Inflammatory macrophage (primary cell): ENCODE results near the gene PCDHB12.
"Not testable (repeated sequence)": the region's sequence is repeated elsewhere in the genome, so short reads cannot be mapped to it uniquely, and the experiment has no call there.

Source experiments
- DNase-seq, 2 donors: peaks; one replicate each; pipeline ENCODE4 v3.0.0-alpha.2; 2020 to 2022

The PCDHB12 gene

GRCh38 chr5:141210281-141210680 lies 1.8 kb downstream of the PCDHB12 start:
- not testable (repeated sequence) for DNase-seq

GRCh38 chr5:141210849-141211248 lies 2.3 kb downstream of the PCDHB12 start:
- not testable (repeated sequence) for DNase-seq

- not testable (repeated sequence) for DNase-seq
Observed at GRCh38 chr5:141213656-141214339, 5.3 kb downstream of the PCDHB12 start, which contains the start of gene PCDHB13. Gene PCDHB13, plus strand, starts transcription at chr5:141213919. Its CDS starts 205 bp downstream, at chr5:141214124.

GRCh38 chr5:141214583-141214982 lies 6.1 kb downstream of the PCDHB12 start:
- DNase-seq: not testable (repeated sequence)

- not testable (repeated sequence) for DNase-seq
Observed at GRCh38 chr5:141215504-141215903, 7.0 kb downstream of the PCDHB12 start.

- not testable (repeated sequence) for DNase-seq
Observed at GRCh38 chr5:141216035-141216434, 7.5 kb downstream of the PCDHB12 start.

GRCh38 chr5:141223112-141223783 lies 14.7 kb downstream of the PCDHB12 start, which contains the start of gene PCDHB14:
Gene PCDHB14, plus strand, starts transcription at chr5:141223343. Its CDS starts 163 bp downstream, at chr5:141223506.
- DNase-seq: no peak

GRCh38 chr5:141224844-141225243 lies 16.3 kb downstream of the PCDHB12 start:
- DNase-seq: not testable (repeated sequence)

- not testable (repeated sequence) for DNase-seq
Observed at GRCh38 chr5:141225421-141225820, 16.9 kb downstream of the PCDHB12 start.

GRCh38 chr5:141234109-141234667 lies 25.7 kb downstream of the PCDHB12 start:
- no peak for DNase-seq

GRCh38 chr5:141235922-141236321 lies 27.4 kb downstream of the PCDHB12 start:
- DNase-seq: not testable (repeated sequence)

- DNase-seq: no peak
Observed at GRCh38 chr5:141236516-141237313, 28.2 kb downstream of the PCDHB12 start.

GRCh38 chr5:141241496-141241895 lies 33.0 kb downstream of the PCDHB12 start:
- DNase-seq: no peak

GRCh38 chr5:141245250-141245717 lies 36.8 kb downstream of the PCDHB12 start, which contains the start of gene PCDHB15:
Gene PCDHB15, plus strand, starts transcription at chr5:141245395. Its CDS starts 184 bp downstream, at chr5:141245579.
- DNase-seq: no peak

GRCh38 chr5:141246971-141247370 lies 38.5 kb downstream of the PCDHB12 start:
- not testable (repeated sequence) for DNase-seq

- DNase-seq: not testable (repeated sequence)
Observed at GRCh38 chr5:141247434-141247833, 38.9 kb downstream of the PCDHB12 start.

- DNase-seq: no peak
Observed at GRCh38 chr5:141250576-141250975, 42.1 kb downstream of the PCDHB12 start.

GRCh38 chr5:141258464-141258863 lies 49.9 kb downstream of the PCDHB12 start:
- no peak for DNase-seq

- DNase-seq: no peak
Observed at GRCh38 chr5:141258948-141259347, 50.4 kb downstream of the PCDHB12 start.

GRCh38 chr5:141260458-141261237 lies 52.1 kb downstream of the PCDHB12 start:
- peak in 1 of 2 donors; percentile 2 for DNase-seq

GRCh38 chr5:141261238-141261546 lies 52.7 kb downstream of the PCDHB12 start:
- DNase-seq: no peak
